Hepatic stellate cell (primary cell): Measurements from ENCODE around the gene NBPF1.
"Not testable (repeated sequence)": the region's sequence is repeated elsewhere in the genome, so short reads cannot be mapped to it uniquely, and the experiment has no call there.

ENCODE experiments used
- DNase-seq: peaks from one replicate; pipeline ENCODE4 v3.0.0; 2011; ENCODE audit warnings: low spot score

NBPF1 gene

GRCh38 chr1:16512624-16513411 lies 100.5 kb downstream of the NBPF1 start:
- DNase-seq = not testable (repeated sequence)
